GM10266 (cell line): ENCODE results near the gene AFDN.
"Not testable (repeated sequence)": the region's sequence is repeated elsewhere in the genome, so short reads cannot be mapped to it uniquely, and the experiment has no call there.

Source experiments
- DNase-seq: peaks from one replicate; pipeline ENCODE4 v3.0.0; 2012; ENCODE audit errors: extremely low spot score
- CTCF ChIP-seq: IDR thresholded peaks from 2 replicates; pipeline ENCODE4 v1.5.1; 2012; ENCODE audit warnings: mild to moderate bottlenecking, low read depth; ENCODE audit not compliant: control insufficient read depth, insufficient read depth; ENCODE audit errors: missing control alignments

AFDN gene

GRCh38 chr6:167997642-167998041, 170.9 kb downstream of the AFDN start, which contains the start of gene KIF25:
Gene KIF25 (plus strand): TSS chr6:167997671. CDS start chr6:168029586, 31,915 bp downstream.
- TF ChIP-seq CTCF, result no peak
- DNase-seq, result no peak

- TF ChIP-seq CTCF, result no peak
- DNase-seq, result no peak
Measured at GRCh38 chr6:167998215-167998614, 171.5 kb downstream of the AFDN start.

GRCh38 chr6:168000198-168001028, 173.7 kb downstream of the AFDN start:
- DNase-seq, result no peak
- TF ChIP-seq CTCF, result no peak

GRCh38 chr6:168001029-168001332, 174.3 kb downstream of the AFDN start:
- no peak for DNase-seq
- no peak for TF ChIP-seq CTCF

GRCh38 chr6:168001514-168001913, 174.8 kb downstream of the AFDN start:
- DNase-seq, result not testable (repeated sequence)

GRCh38 chr6:168002804-168003203, 176.1 kb downstream of the AFDN start:
- DNase-seq, result no peak
- no peak for TF ChIP-seq CTCF

GRCh38 chr6:168004023-168004422, 177.3 kb downstream of the AFDN start:
- no peak for DNase-seq

More at GRCh38 chr6:168004023-168004422, 177.3 kb downstream of the AFDN start:
- no peak for TF ChIP-seq CTCF
